Measurements from ENCODE around the gene ANXA6. TPM values are rescaled to one million over a fixed set of nuclear protein-coding genes. Genes with fewer than 3 reads are reported as not detected.
A peak's percentile ranks its signal among the peaks of the same experiment; 100 is the strongest.

Gene ANXA6
- total and polyA plus RNA-seq, 7 donors = 22.9 to 333 (median 233) TPM

DNA sequence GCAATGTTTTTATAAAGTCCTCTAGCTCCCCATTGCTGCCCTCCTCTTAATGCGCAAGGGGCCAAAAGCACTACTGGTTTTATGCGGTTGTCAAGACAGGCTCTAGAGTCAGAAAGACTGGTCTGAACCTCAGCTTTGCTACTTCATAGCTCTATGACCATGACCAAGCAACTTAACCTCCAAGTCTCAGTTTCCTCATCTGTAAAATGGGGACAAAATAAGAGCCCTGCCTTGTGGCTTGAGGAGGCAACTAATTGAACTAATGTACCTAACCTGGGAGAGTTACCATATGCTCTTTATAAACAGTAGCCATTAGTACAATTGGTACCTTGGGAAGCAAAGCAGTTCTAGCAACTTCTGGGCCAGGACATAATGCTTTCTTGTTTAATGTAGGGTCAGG, 36.5 kb downstream of the ANXA6 start:
- 95 to 99% methylated on average over 2 of the region's 2 CpGs for WGBS, 2 donors
- H3K27ac ChIP-seq = peak overlapping the region in 2 of 4 donors; percentile 16 to 24
- no peak overlapping the region for H3K4me3 ChIP-seq
- no peaks in the 10 kb centered on the region for H3K27me3 ChIP-seq
- no peaks in the 10 kb centered on the region for H3K9me3 ChIP-seq
- peaks cover 0 to 17% (median 16%) of the 10 kb centered on the region in 4 donors for H3K4me1 ChIP-seq
- H3K36me3 ChIP-seq = peaks cover 53 to 99% (median 65%) of the 10 kb centered on the region in 4 donors
- TF ChIP-seq POLR2A (IDR thresholded peaks at IDR 0.05) (no peak), POLR2AphosphoS5 (IDR thresholded peaks at IDR 0.05) (no peak), EP300 (IDR thresholded peaks at IDR 0.05) (no peak)
- TF ChIP-seq, protein P1, sequence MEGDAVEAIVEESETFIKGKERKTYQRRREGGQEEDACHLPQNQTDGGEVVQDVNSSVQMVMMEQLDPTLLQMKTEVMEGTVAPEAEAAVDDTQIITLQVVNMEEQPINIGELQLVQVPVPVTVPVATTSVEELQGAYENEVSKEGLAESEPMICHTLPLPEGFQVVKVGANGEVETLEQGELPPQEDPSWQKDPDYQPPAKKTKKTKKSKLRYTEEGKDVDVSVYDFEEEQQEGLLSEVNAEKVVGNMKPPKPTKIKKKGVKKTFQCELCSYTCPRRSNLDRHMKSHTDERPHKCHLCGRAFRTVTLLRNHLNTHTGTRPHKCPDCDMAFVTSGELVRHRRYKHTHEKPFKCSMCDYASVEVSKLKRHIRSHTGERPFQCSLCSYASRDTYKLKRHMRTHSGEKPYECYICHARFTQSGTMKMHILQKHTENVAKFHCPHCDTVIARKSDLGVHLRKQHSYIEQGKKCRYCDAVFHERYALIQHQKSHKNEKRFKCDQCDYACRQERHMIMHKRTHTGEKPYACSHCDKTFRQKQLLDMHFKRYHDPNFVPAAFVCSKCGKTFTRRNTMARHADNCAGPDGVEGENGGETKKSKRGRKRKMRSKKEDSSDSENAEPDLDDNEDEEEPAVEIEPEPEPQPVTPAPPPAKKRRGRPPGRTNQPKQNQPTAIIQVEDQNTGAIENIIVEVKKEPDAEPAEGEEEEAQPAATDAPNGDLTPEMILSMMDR (IDR thresholded peaks at IDR 0.05) = no peak
- no peak for DNase-seq
- intact Hi-C loops (cut with DNase I) = loop anchor here (10.0 kb wide), 1 partner anchor 194 kb away; no protein-coding TSS in a partner anchor

DNA sequence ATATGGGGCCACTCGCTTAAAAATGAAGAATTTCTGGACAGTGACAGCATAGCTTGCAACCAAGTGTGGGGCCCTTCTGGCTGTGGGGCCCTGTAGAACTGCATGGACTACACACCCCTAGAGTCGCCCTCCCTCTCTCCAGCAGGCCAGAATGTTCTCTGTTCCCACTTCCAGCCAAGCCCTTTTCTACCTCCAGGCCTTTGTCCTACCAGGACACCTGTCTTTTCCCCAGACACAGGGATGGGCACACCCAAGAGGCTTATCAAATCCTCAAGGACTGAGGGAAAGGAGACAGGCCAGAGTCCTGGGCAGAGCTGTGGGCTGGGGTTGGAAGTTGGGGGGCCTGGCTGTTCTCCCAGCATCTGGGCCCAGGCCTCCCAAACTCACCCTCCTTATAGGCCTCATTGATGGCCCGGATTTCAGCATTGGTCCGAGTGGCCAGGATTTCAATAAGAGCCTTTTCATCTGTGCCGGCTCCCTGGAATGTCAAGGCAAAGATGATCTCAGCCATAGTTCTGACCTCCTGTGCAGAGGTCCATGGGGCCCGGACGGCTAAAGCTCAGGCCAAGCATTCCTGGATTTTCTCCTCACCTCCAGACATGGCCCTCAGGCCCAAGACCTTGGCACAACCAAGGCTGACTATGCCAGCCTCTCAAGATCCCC, 38.5 kb downstream of the ANXA6 start:
- intact Hi-C loops (cut with DNase I) = no loop called here
- TF ChIP-seq, protein P1 (IDR thresholded peaks at IDR 0.05) = no peak
- TF ChIP-seq POLR2A (IDR thresholded peaks at IDR 0.05) = no peak
- TF ChIP-seq EP300 (IDR thresholded peaks at IDR 0.05) = no peak
- TF ChIP-seq POLR2AphosphoS5 (IDR thresholded peaks at IDR 0.05) = no peak
- H3K9me3 ChIP-seq = no peaks in the 10 kb centered on the region
- WGBS, 2 donors = 89 to 91% methylated on average over 7 of the region's 7 CpGs
- peak overlapping the region in 2 of 4 donors; percentile 7 to 17 for H3K27ac ChIP-seq
- H3K27me3 ChIP-seq = no peaks in the 10 kb centered on the region
- peaks cover 0 to 17% (median 9%) of the 10 kb centered on the region in 4 donors for H3K4me1 ChIP-seq
- H3K4me3 ChIP-seq = no peak overlapping the region
- peaks cover 41 to 88% (median 63%) of the 10 kb centered on the region in 4 donors for H3K36me3 ChIP-seq
- no peak for DNase-seq

DNA sequence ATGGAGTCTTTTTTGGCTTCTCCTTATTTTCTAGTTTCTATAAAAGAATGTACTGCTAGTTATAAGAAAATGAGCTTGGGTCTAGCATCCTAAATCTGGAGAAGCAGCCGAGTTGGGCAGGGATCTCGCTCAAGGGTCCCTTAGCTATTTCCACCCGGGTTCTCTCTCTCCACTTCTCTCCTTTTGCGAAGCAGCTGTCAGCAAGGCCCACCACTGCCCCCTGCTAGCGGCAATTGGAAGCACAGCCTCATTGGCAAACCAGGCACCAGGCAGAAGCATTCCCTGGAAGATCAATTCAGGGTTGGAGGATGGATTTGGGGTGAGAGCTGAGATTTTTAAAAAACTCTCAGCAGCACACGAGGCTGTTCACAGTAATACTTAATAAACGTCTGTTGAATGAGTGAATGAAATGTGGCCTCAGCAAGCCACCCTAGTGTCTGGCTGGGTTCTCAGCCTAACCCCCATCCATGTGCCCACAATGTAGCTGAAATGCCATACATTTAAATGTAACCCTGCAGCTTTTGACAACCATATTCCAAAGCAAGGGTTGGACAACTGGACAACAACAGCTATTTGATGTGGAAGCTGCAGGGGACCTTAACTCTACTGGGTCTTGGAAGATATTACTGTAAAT, 42.2 kb downstream of the ANXA6 start:
- WGBS, 2 donors = 2 to 9% methylated on average over 7 of the region's 7 CpGs
- no peak overlapping the region for H3K4me3 ChIP-seq
- peak; percentile 88 for DNase-seq
- H3K4me1 ChIP-seq = peaks cover 0 to 11% (median 3%) of the 10 kb centered on the region in 4 donors
- no peaks in the 10 kb centered on the region for H3K27me3 ChIP-seq
- TF ChIP-seq EP300 (IDR thresholded peaks at IDR 0.05) = no peak
- TF ChIP-seq, protein P1 (IDR thresholded peaks at IDR 0.05) = peak; percentile 84 to 98 (median 96)
- peak overlapping the region in 2 of 4 donors; percentile 37 to 39 for H3K27ac ChIP-seq
- H3K9me3 ChIP-seq = no peaks in the 10 kb centered on the region
- peaks cover 17 to 84% (median 45%) of the 10 kb centered on the region in 4 donors for H3K36me3 ChIP-seq
- intact Hi-C loops (cut with DNase I) = loop anchor here (1.0 to 2.0 kb wide), 2 partner anchors 64 to 113 kb away; no protein-coding TSS in a partner anchor

DNA sequence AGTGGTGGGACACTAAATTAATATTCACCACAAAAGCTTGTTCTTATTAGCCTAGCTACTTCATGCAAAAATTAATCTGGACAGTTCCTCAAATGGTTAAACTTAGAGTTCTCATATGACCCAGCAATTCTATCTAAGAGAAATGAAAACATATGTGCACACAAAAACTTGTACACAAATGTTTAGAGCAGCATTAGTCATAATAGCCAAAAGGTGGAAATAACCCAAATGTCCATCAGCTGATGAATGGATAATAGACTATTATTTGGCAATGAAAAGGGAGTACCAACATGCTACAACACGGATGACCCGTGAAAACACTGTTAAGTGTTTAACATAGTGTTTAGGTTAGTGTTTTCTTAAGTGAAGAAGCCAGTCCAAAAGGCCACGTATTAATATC, 43.9 kb downstream of the ANXA6 start:
- DNase-seq = no peak
- 73 to 75% methylated on average over 3 of the region's 3 CpGs for WGBS, 2 donors
- Histone ChIP-seq H3K27ac (no peak overlapping the region), H3K4me1 (peaks cover 0 to 20% (median 16%) of the 10 kb centered on the region in 4 donors), H3K4me3 (no peak overlapping the region), H3K27me3 (no peaks in the 10 kb centered on the region), H3K36me3 (peaks cover 10 to 80% (median 40%) of the 10 kb centered on the region in 4 donors), H3K9me3 (no peaks in the 10 kb centered on the region)
- TF ChIP-seq, protein P1 (IDR thresholded peaks at IDR 0.05) = no peak
- TF ChIP-seq EP300 (IDR thresholded peaks at IDR 0.05) = no peak
- intact Hi-C loops (cut with DNase I) = loop anchor here (2.0 kb wide), 1 partner anchor 111 kb away; no protein-coding TSS in a partner anchor
